Measurements from ENCODE around the gene MATCAP1. TPM values are rescaled to one million over a fixed set of nuclear protein-coding genes. Genes with fewer than 3 reads are reported as not detected.

The MATCAP1 gene
- polyA plus RNA-seq, 1 of the 3 experiments (the other 2 are of a cell fraction): 68.5 TPM

DNA sequence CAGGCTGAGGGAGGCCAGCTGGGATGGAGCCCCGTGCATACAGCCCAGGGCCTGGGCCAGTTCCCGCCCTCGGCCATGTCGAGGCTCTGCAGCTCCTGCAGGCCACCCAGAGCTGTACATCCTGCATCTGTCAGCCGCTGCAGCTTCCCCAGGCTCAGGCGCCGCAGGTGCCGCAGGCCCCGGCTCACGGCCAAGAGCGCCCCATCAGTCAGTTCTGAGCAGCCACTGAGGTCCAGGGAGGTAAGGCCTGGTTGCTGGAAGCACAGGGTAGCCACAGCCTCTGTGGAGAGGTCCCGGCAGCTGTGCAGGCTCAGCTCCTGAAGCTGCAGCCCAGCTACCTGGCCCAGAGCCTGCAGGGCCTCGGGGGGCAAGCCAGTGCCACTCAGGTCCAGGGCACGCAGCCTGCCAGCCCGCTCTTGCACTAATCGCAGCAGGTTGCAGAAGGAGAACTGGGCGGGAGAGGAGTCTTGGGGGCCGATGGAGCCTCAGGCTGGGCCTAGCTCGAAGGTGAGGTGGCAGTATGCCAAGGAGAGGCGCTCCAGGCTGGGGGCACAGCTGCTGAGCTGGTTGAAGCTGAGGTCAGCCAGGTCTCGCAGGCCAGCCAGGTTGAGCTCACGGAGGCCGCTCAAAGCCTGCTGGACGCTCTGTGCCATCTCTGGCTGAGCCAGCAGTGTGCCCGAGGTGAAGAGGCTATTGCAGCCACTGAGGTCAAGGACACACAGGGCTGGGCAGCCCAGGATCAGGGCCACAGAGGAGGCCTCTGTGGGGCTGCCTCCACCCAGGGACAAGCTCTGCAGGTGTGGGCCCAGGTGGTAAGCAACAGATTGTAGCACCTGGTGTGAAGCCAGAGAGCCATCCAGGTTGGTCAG is 26.5 kb upstream of the MATCAP1 start:
- no peak overlapping the region for H3K9ac ChIP-seq
- WGBS (ENCODE audit: low lambda C conversion rate): 90% methylated on average over 8 of the region's 25 CpGs
- peaks cover 8 to 11% of the 10 kb centered on the region in 2 experiments; a peak in 2 of 4 replicates for H3K4me1 ChIP-seq (ENCODE audit: control insufficient read depth in 1 of 2, insufficient read depth in 2 of 2, low read depth in 1 of 2, low read length in 1 of 2)
- H3F3A ChIP-seq (replicated peaks; ENCODE audit: insufficient read depth): peaks cover 4% of the 10 kb centered on the region
- H3K79me2 ChIP-seq (ENCODE audit: insufficient read depth): no peaks in the 10 kb centered on the region
- no peaks in the 10 kb centered on the region for H3K27me3 ChIP-seq (ENCODE audit: insufficient read depth)
- H3K9me2 ChIP-seq: no peaks in the 10 kb centered on the region
- H4K20me1 ChIP-seq (ENCODE audit: insufficient read depth): no peaks in the 10 kb centered on the region
- TF ChIP-seq FOXJ3 (CRISPR knock-in tag; IDR thresholded peaks at IDR 0.05) (no peak), NRF1 (IDR thresholded peaks at IDR 0.05; ENCODE audit: low read depth, low read length) (no peak), YY1 (IDR thresholded peaks at IDR 0.05; ENCODE audit: low read depth) (no peak), RAD21 (IDR thresholded peaks at IDR 0.05; ENCODE audit: low read length) (no peak), TEAD4 (IDR thresholded peaks at IDR 0.05; ENCODE audit: borderline replicate concordance, insufficient read depth) (no peak), TAF1 (IDR thresholded peaks at IDR 0.05; ENCODE audit: borderline replicate concordance, low read depth, low read length) (no peak), ELF1 (IDR thresholded peaks at IDR 0.05) (no peak), CHD2 (IDR thresholded peaks at IDR 0.05; ENCODE audit: low read length, partially characterized antibody) (no peak), MXI1 (IDR thresholded peaks at IDR 0.05; ENCODE audit: low read depth, low read length) (no peak), EP300 (IDR thresholded peaks at IDR 0.05; ENCODE audit: borderline replicate concordance in 1 of 2, low read depth in 1 of 2, low read length in 1 of 2) (no peak), GATA2 (CRISPR knock-in tag; IDR thresholded peaks at IDR 0.05) (no peak), NFIC (IDR thresholded peaks at IDR 0.05; ENCODE audit: borderline replicate concordance) (no peak), JUND (IDR thresholded peaks at IDR 0.05) (no peak)
- TF ChIP-seq, protein P1, sequence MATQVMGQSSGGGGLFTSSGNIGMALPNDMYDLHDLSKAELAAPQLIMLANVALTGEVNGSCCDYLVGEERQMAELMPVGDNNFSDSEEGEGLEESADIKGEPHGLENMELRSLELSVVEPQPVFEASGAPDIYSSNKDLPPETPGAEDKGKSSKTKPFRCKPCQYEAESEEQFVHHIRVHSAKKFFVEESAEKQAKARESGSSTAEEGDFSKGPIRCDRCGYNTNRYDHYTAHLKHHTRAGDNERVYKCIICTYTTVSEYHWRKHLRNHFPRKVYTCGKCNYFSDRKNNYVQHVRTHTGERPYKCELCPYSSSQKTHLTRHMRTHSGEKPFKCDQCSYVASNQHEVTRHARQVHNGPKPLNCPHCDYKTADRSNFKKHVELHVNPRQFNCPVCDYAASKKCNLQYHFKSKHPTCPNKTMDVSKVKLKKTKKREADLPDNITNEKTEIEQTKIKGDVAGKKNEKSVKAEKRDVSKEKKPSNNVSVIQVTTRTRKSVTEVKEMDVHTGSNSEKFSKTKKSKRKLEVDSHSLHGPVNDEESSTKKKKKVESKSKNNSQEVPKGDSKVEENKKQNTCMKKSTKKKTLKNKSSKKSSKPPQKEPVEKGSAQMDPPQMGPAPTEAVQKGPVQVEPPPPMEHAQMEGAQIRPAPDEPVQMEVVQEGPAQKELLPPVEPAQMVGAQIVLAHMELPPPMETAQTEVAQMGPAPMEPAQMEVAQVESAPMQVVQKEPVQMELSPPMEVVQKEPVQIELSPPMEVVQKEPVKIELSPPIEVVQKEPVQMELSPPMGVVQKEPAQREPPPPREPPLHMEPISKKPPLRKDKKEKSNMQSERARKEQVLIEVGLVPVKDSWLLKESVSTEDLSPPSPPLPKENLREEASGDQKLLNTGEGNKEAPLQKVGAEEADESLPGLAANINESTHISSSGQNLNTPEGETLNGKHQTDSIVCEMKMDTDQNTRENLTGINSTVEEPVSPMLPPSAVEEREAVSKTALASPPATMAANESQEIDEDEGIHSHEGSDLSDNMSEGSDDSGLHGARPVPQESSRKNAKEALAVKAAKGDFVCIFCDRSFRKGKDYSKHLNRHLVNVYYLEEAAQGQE (IDR thresholded peaks at IDR 0.05; ENCODE audit: low read depth, low read length): no peak
- TF ChIP-seq, protein P2, sequence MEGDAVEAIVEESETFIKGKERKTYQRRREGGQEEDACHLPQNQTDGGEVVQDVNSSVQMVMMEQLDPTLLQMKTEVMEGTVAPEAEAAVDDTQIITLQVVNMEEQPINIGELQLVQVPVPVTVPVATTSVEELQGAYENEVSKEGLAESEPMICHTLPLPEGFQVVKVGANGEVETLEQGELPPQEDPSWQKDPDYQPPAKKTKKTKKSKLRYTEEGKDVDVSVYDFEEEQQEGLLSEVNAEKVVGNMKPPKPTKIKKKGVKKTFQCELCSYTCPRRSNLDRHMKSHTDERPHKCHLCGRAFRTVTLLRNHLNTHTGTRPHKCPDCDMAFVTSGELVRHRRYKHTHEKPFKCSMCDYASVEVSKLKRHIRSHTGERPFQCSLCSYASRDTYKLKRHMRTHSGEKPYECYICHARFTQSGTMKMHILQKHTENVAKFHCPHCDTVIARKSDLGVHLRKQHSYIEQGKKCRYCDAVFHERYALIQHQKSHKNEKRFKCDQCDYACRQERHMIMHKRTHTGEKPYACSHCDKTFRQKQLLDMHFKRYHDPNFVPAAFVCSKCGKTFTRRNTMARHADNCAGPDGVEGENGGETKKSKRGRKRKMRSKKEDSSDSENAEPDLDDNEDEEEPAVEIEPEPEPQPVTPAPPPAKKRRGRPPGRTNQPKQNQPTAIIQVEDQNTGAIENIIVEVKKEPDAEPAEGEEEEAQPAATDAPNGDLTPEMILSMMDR (IDR thresholded peaks at IDR 0.05): no peak
- H3K36me3 ChIP-seq (replicated peaks in 1 of 2; ENCODE audit: control insufficient read depth in 1 of 2, insufficient read depth in 2 of 2, low read length in 1 of 2): no peaks in the 10 kb centered on the region
- no peak overlapping the region for H2AFZ ChIP-seq (ENCODE audit: low read depth)
- DNase-seq: no peak
- CTCF ChIA-PET: interaction anchor here (1.1 to 1.5 kb wide), 3 partner anchors 12 to 17 kb away, joined by 3 to 8 read pairs (median 3); partner anchors contain the start of gene ELMO3
- H3K9me3 ChIP-seq: no peaks in the 10 kb centered on the region
- POLR2A ChIA-PET: interaction anchor here (1.0 to 4.0 kb wide), 4 partner anchors 8 to 18 kb away, joined by 3 to 21 read pairs (median 6); partner anchors contain the start of genes E2F4 and TMEM208
- no peak overlapping the region for H3K4me3 ChIP-seq (ENCODE audit: low read depth in 2 of 2, low read length in 1 of 2)
- no peak overlapping the region for H3K4me2 ChIP-seq
- no peak overlapping the region for H3K27ac ChIP-seq (ENCODE audit: low read depth in 2 of 2, low read length in 1 of 2)

Measured in SK-N-SH (cell line).